ENCODE measurements around the gene TRIM22. TPM values are rescaled to one million over a fixed set of nuclear protein-coding genes. Genes with fewer than 3 reads are reported as not detected.
"Not testable (repeated sequence)": the region's sequence is repeated elsewhere in the genome, so short reads cannot be mapped to it uniquely, and the experiment has no call there.

The TRIM22 gene
- total RNA-seq (10 to 100 TPM; 21.1 to 64.8 (median 40.5) TPM), polyA plus RNA-seq (100 to 1,000 TPM in 1 of 3 donors, 1 to 10 TPM in 2; 6.6 to 106 (median 7.9) TPM)

GRCh38 chr11:5689551-5689983, at the start of gene TRIM22:
TRIM22 (plus strand) TSS chr11:5689790; CDS start chr11:5696233, 6,443 bp downstream.
- H3K36me3 ChIP-seq: no peaks in the 10 kb centered on the region
- H3K4me3 ChIP-seq: peak within 1 kb of the TSS; percentile 20 to 51 (median 38)
- no peaks in the 10 kb centered on the region for H3K27me3 ChIP-seq
- DNase-seq: no peak
- peak within 1 kb of the TSS; percentile 80 to 89 (median 84) for H3K27ac ChIP-seq
- WGBS, 2 donors: 1 to 3% methylated on average over 2 of the region's 2 CpGs
- intact Hi-C loops (cut with DNase I): loop anchor here (5.0 to 10.0 kb wide), 2 partner anchors 633 to 785 kb away; partner anchors contain the start of genes CAVIN3 and TRIM3
- peaks cover 0 to 30% (median 27%) of the 10 kb centered on the region in 4 donors for H3K4me1 ChIP-seq
- H3K9me3 ChIP-seq: no peaks in the 10 kb centered on the region
- no peak for TF ChIP-seq EP300 (IDR thresholded peaks at IDR 0.05)
- TF ChIP-seq CTCF (IDR thresholded peaks at IDR 0.05): no peak
- peak in 3 of 4 donors; percentile 53 to 70 (median 55) for TF ChIP-seq POLR2AphosphoS5 (IDR thresholded peaks at IDR 0.05)

- H3K36me3 ChIP-seq: peaks cover 0 to 43% (median 5%) of the 10 kb centered on the region in 4 donors
Observed at GRCh38 chr11:5639953-5640352, 49.6 kb upstream of the TRIM22 start.

GRCh38 chr11:5643585-5643984, 46.0 kb upstream of the TRIM22 start:
- no peak for DNase-seq
- Histone ChIP-seq H3K27ac (no peak overlapping the region), H3K36me3 (peaks cover 0 to 31% (median 5%) of the 10 kb centered on the region in 4 donors), H3K4me3 (no peak overlapping the region), H3K4me1 (no peaks in the 10 kb centered on the region), H3K27me3 (no peaks in the 10 kb centered on the region), H3K9me3 (no peaks in the 10 kb centered on the region)
- TF ChIP-seq POLR2A (IDR thresholded peaks at IDR 0.05): no peak
- intact Hi-C loops (cut with DNase I): no loop called here

More at GRCh38 chr11:5639953-5640352, 49.6 kb upstream of the TRIM22 start:
- TF ChIP-seq POLR2A (IDR thresholded peaks at IDR 0.05) (no peak), EP300 (IDR thresholded peaks at IDR 0.05) (no peak)
- Histone ChIP-seq H3K4me3 (no peak overlapping the region), H3K4me1 (no peaks in the 10 kb centered on the region), H3K27me3 (no peaks in the 10 kb centered on the region), H3K27ac (no peak overlapping the region), H3K9me3 (no peaks in the 10 kb centered on the region)
- DNase-seq: no peak
- intact Hi-C loops (cut with DNase I): no loop called here
- 89 to 90% methylated on average over 1 of the region's 1 CpG for WGBS, 2 donors

- Histone ChIP-seq H3K36me3 (peaks cover 0 to 31% (median 4%) of the 10 kb centered on the region in 4 donors), H3K4me3 (no peak overlapping the region), H3K27ac (no peak overlapping the region), H3K27me3 (no peaks in the 10 kb centered on the region), H3K9me3 (no peaks in the 10 kb centered on the region), H3K4me1 (no peaks in the 10 kb centered on the region)
- intact Hi-C loops (cut with DNase I): no loop called here
- TF ChIP-seq CTCF (IDR thresholded peaks at IDR 0.05) (no peak), POLR2AphosphoS5 (IDR thresholded peaks at IDR 0.05) (no peak), POLR2A (IDR thresholded peaks at IDR 0.05) (no peak), EP300 (IDR thresholded peaks at IDR 0.05) (no peak)
- no peak for DNase-seq
- WGBS, 2 donors: 91 to 93% methylated on average over 3 of the region's 3 CpGs
Observed at GRCh38 chr11:5646139-5646538, 43.5 kb upstream of the TRIM22 start.

GRCh38 chr11:5655474-5655873, 34.1 kb upstream of the TRIM22 start:
- DNase-seq: no peak
- Histone ChIP-seq H3K9me3 (peaks cover 0 to 2% (median 0%) of the 10 kb centered on the region in 4 donors), H3K4me1 (no peaks in the 10 kb centered on the region), H3K4me3 (no peak overlapping the region), H3K27me3 (no peaks in the 10 kb centered on the region), H3K27ac (no peak overlapping the region), H3K36me3 (no peaks in the 10 kb centered on the region)
- no peak for TF ChIP-seq POLR2A (IDR thresholded peaks at IDR 0.05)
- no peak for TF ChIP-seq EP300 (IDR thresholded peaks at IDR 0.05)
- TF ChIP-seq POLR2AphosphoS5 (IDR thresholded peaks at IDR 0.05): no peak
- TF ChIP-seq CTCF (IDR thresholded peaks at IDR 0.05): no peak
- intact Hi-C loops (cut with DNase I): no loop called here
- 97 to 99% methylated on average over 4 of the region's 4 CpGs for WGBS, 2 donors

- WGBS, 2 donors: 98% methylated on average over 2 of the region's 2 CpGs
- H3K36me3 ChIP-seq; H3K27ac ChIP-seq; H3K9me3 ChIP-seq; H3K27me3 ChIP-seq; DNase-seq; H3K4me1 ChIP-seq; H3K4me3 ChIP-seq; intact Hi-C loops (cut with DNase I): not testable (repeated sequence)
Observed at GRCh38 chr11:5656956-5657355, 32.6 kb upstream of the TRIM22 start.
